ENCODE data around the gene LDB2. TPM values are rescaled to one million over a fixed set of nuclear protein-coding genes. Genes with fewer than 3 reads are reported as not detected.

Gene LDB2
- total RNA-seq, 2 experiments from 2014 or later: not detected

DNA sequence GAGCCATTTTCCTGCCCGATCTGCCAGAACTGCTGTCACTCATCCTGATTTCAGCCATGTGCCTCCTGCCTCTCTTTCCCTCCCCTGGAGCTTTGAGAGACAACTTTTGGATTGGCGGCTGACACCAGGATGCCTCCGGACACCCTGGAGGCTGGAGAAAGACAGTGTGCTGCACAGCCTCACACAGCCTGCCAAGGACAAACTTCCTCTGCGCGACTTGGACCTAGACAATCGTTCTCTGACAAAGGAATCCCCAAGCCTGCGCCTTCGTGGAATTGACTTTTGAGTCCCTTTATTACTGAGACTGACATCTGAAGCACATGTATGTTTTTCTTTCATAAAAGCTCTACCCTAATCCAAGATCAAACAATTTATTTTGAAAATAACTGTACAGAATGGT lies 10.8 kb upstream of the LDB2 start:
- ChIA-PET POLR2A (no interaction called here), CTCF (ENCODE audit: unreplicated experiment) (no interaction called here)
- Histone ChIP-seq H3K79me2 (ENCODE audit: insufficient read depth, low read depth, low read length) (no peaks in the 10 kb centered on the region), H3K4me1 (ENCODE audit: insufficient read depth, low read length, poor library complexity, severe bottlenecking) (no peaks in the 10 kb centered on the region), H3K36me3 (ENCODE audit: insufficient read depth, low read length) (no peaks in the 10 kb centered on the region), H2AFZ (ENCODE audit: low read length) (no peak overlapping the region), H3K9me2 (ENCODE audit: insufficient read depth, low read length) (no peaks in the 10 kb centered on the region), H3K4me2 (ENCODE audit: low read length) (no peak overlapping the region), H3K9me3 (ENCODE audit: low read length) (no peaks in the 10 kb centered on the region), H3K27ac (ENCODE audit: low read depth, low read length, poor library complexity, severe bottlenecking) (no peak overlapping the region), H4K20me1 (ENCODE audit: insufficient read depth, low read length) (no peaks in the 10 kb centered on the region), H3K4me3 (ENCODE audit: low read depth, low read length, poor library complexity, severe bottlenecking) (no peak overlapping the region)
- BruUV-seq (replicated peaks): no TSS peak
- TF ChIP-seq EZH2phosphoT487 (IDR thresholded peaks at IDR 0.05; ENCODE audit: borderline replicate concordance, low read depth, low read length): no peak
- TF ChIP-seq, protein P1, sequence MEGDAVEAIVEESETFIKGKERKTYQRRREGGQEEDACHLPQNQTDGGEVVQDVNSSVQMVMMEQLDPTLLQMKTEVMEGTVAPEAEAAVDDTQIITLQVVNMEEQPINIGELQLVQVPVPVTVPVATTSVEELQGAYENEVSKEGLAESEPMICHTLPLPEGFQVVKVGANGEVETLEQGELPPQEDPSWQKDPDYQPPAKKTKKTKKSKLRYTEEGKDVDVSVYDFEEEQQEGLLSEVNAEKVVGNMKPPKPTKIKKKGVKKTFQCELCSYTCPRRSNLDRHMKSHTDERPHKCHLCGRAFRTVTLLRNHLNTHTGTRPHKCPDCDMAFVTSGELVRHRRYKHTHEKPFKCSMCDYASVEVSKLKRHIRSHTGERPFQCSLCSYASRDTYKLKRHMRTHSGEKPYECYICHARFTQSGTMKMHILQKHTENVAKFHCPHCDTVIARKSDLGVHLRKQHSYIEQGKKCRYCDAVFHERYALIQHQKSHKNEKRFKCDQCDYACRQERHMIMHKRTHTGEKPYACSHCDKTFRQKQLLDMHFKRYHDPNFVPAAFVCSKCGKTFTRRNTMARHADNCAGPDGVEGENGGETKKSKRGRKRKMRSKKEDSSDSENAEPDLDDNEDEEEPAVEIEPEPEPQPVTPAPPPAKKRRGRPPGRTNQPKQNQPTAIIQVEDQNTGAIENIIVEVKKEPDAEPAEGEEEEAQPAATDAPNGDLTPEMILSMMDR (conservative IDR thresholded peaks at IDR 0.05; ENCODE audit: low read length): no peak
- DNase-seq (ENCODE audit: low spot score): no peak
- intact Hi-C loops (cut with micrococcal nuclease; ENCODE audit: unreplicated experiment): no loop called here

GRCh38 chr4:16908377-16909021 lies 10.1 kb upstream of the LDB2 start:
- intact Hi-C loops (cut with micrococcal nuclease; ENCODE audit: unreplicated experiment): no loop called here
- H3K4me1 ChIP-seq (ENCODE audit: insufficient read depth, low read length, poor library complexity, severe bottlenecking): no peaks in the 10 kb centered on the region
- no peak overlapping the region for H3K27ac ChIP-seq (ENCODE audit: low read depth, low read length, poor library complexity, severe bottlenecking)
- no peak overlapping the region for H3K4me3 ChIP-seq (ENCODE audit: low read depth, low read length, poor library complexity, severe bottlenecking)
- H2AFZ ChIP-seq (ENCODE audit: low read length): no peak overlapping the region
- no TSS peak for BruUV-seq (replicated peaks)
- no peak for DNase-seq (ENCODE audit: low spot score)
- H4K20me1 ChIP-seq (ENCODE audit: insufficient read depth, low read length): no peaks in the 10 kb centered on the region
- no peaks in the 10 kb centered on the region for H3K36me3 ChIP-seq (ENCODE audit: insufficient read depth, low read length)
- ChIA-PET POLR2A (no interaction called here), CTCF (ENCODE audit: unreplicated experiment) (no interaction called here)
- no peaks in the 10 kb centered on the region for H3K79me2 ChIP-seq (ENCODE audit: insufficient read depth, low read depth, low read length)
- H3K9me2 ChIP-seq (ENCODE audit: insufficient read depth, low read length): no peaks in the 10 kb centered on the region
- no peak for TF ChIP-seq EZH2phosphoT487 (IDR thresholded peaks at IDR 0.05; ENCODE audit: borderline replicate concordance, low read depth, low read length)
- TF ChIP-seq, protein P1 (conservative IDR thresholded peaks at IDR 0.05; ENCODE audit: low read length): no peak
- no peak overlapping the region for H3K4me2 ChIP-seq (ENCODE audit: low read length)
- H3K9me3 ChIP-seq (ENCODE audit: low read length): no peaks in the 10 kb centered on the region

- Histone ChIP-seq H3K9me3 (ENCODE audit: low read length) (no peaks in the 10 kb centered on the region), H3K9me2 (ENCODE audit: insufficient read depth, low read length) (no peaks in the 10 kb centered on the region), H3K4me3 (ENCODE audit: low read depth, low read length, poor library complexity, severe bottlenecking) (no peak overlapping the region), H2AFZ (ENCODE audit: low read length) (no peak overlapping the region), H3K27ac (ENCODE audit: low read depth, low read length, poor library complexity, severe bottlenecking) (no peak overlapping the region), H3K4me2 (ENCODE audit: low read length) (no peak overlapping the region), H3K79me2 (ENCODE audit: insufficient read depth, low read depth, low read length) (no peaks in the 10 kb centered on the region), H3K4me1 (ENCODE audit: insufficient read depth, low read length, poor library complexity, severe bottlenecking) (no peaks in the 10 kb centered on the region), H3K36me3 (ENCODE audit: insufficient read depth, low read length) (no peaks in the 10 kb centered on the region), H4K20me1 (ENCODE audit: insufficient read depth, low read length) (no peaks in the 10 kb centered on the region)
- BruUV-seq (replicated peaks): no TSS peak
- DNase-seq (ENCODE audit: low spot score): no peak
- ChIA-PET POLR2A (no interaction called here), CTCF (ENCODE audit: unreplicated experiment) (no interaction called here)
- TF ChIP-seq, protein P1 (conservative IDR thresholded peaks at IDR 0.05; ENCODE audit: low read length): no peak
- no peak for TF ChIP-seq EZH2phosphoT487 (IDR thresholded peaks at IDR 0.05; ENCODE audit: borderline replicate concordance, low read depth, low read length)
- intact Hi-C loops (cut with micrococcal nuclease; ENCODE audit: unreplicated experiment): no loop called here
Observed at GRCh38 chr4:16900325-16900724, 1.9 kb upstream of the LDB2 start.
